Measurements from ENCODE around the gene ANLN. TPM values are rescaled to one million over a fixed set of nuclear protein-coding genes. Genes with fewer than 3 reads are reported as not detected.

The ANLN gene
- polyA plus RNA-seq (2013), result 119 and 122 TPM in 2 replicates

DNA sequence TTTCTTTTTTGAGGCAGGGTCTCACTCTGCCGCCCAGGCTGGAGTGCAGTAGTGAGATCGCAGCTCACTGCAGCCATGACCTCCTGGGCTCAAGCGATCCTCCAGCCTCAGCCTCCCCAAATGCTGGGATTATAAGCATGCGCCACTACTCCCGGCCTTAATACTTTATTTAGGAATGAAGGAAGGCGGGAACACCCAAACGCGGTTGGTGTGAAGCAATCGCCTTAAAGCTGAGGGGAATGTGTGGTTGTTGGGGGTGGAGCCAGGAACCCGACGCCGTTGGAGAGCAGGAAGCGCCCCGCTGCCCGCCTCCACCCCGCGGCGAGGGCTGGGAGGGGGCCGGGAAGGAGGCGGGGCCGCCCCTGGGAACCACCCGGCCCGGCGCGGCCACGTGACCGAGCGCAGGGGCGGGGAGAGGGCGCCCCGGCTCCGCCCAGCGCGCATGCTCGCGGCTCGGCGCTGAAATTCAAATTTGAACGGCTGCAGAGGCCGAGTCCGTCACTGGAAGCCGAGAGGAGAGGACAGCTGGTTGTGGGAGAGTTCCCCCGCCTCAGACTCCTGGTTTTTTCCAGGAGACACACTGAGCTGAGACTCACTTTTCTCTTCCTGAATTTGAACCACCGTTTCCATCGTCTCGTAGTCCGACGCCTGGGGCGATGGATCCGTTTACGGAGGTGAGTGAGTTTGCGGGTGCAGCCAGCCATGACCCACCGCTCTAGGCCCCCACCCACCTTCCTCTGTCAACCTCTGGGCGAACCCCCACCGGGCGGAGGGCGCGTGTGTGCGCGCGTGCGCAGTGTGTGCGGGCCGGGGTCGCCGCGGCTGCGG, at the start of gene ANLN:
Gene ANLN (plus strand): TSS at position 492 of the 828 bp plus-strand sequence. CDS start 165 bp downstream, at position 657.
- H3K23ac ChIP-seq (ENCODE audit: low read length), result no peak within 1 kb of the TSS
- H2BK5ac ChIP-seq (ENCODE audit: low read depth, low read length, poor library complexity), result peak within 1 kb of the TSS; percentile 99
- peak within 1 kb of the TSS; percentile 93 for H2AFZ ChIP-seq (ENCODE audit: insufficient read depth, low read length, poor library complexity)
- H4K12ac ChIP-seq (ENCODE audit: low read depth, low read length), result peak within 1 kb of the TSS; percentile 97
- H3K14ac ChIP-seq (ENCODE audit: low read length), result peak within 1 kb of the TSS; percentile 99
- peaks cover 9% of the 10 kb centered on the region in 2 experiments for H3K4me1 ChIP-seq (ENCODE audit: control insufficient read depth in 1 of 2, insufficient read depth in 2 of 2, low read length in 2 of 2)
- H3K27ac ChIP-seq (ENCODE audit: low read depth, low read length), result peak within 1 kb of the TSS; percentile 99
- H3K9ac ChIP-seq (ENCODE audit: low read length), result peak within 1 kb of the TSS; percentile 86
- H3K79me2 ChIP-seq (ENCODE audit: control insufficient read depth, insufficient read depth, low read length, poor library complexity), result peaks cover 16% of the 10 kb centered on the region
- peak within 1 kb of the TSS; percentile 96 for H4K8ac ChIP-seq (ENCODE audit: low read depth, low read length)
- peak within 1 kb of the TSS; percentile 96 for H2BK120ac ChIP-seq (ENCODE audit: insufficient read depth, low read length, poor library complexity)
- H3K18ac ChIP-seq (ENCODE audit: low read length), result peak within 1 kb of the TSS; percentile 99
- peak within 1 kb of the TSS; percentile 96 for H3K4ac ChIP-seq (ENCODE audit: low read depth, low read length)
- H3K9me3 ChIP-seq (ENCODE audit: insufficient read depth, low read depth, low read length), result peaks cover 2% of the 10 kb centered on the region
- peak; percentile 94 to 96 for DNase-seq
- peak within 1 kb of the TSS; percentile 94 for H2AK5ac ChIP-seq (ENCODE audit: low read length)
- H3K36me3 ChIP-seq (ENCODE audit: control insufficient read depth in 1 of 2, insufficient read depth in 2 of 2, low read length in 2 of 2), result no peaks in the 10 kb centered on the region
- no CpG with 5 or more reads among the region's 68 CpGs for WGBS (ENCODE audit: extremely low coverage, insufficient coverage, insufficient read length)
- peak within 1 kb of the TSS; percentile 85 for H3K4me2 ChIP-seq (ENCODE audit: low read length)
- peak within 1 kb of the TSS; percentile 99 for H4K91ac ChIP-seq (ENCODE audit: low read depth, low read length)
- H3K27me3 ChIP-seq (ENCODE audit: insufficient read depth, low read length), result no peaks in the 10 kb centered on the region
- H2BK12ac ChIP-seq (ENCODE audit: low read length), result peak within 1 kb of the TSS; percentile 85
- peaks cover 11% of the 10 kb centered on the region for H3K79me1 ChIP-seq (ENCODE audit: low read length)
- H3K4me3 ChIP-seq (ENCODE audit: low read depth, low read length), result peak within 1 kb of the TSS; percentile 92

DNA sequence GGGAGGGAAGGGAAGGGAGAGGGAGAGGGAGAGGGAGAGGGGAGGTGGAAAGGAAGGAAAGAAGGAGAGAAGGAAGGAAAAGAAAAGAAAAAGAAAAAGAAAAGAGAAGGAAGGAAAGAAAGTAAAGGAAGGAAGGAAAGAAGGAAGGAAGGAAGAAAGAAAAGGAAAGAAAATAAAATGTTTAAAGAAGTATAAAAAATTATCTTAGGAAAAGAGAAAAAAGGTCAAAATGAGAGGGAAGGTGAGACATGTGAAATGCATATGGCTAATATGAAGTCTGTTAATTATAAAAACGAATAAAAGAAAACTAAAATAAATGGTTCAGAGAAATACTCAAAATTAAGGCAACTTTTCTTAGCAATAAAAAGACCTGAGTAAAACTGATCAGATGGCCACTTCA, 46.1 kb upstream of the ANLN start:
- no peak overlapping the region for H3K23ac ChIP-seq (ENCODE audit: low read length)
- H3K27ac ChIP-seq (ENCODE audit: low read depth, low read length), result no peak overlapping the region
- H3K79me2 ChIP-seq (ENCODE audit: control insufficient read depth, insufficient read depth, low read length, poor library complexity), result no peaks in the 10 kb centered on the region
- no peak overlapping the region for H2AK5ac ChIP-seq (ENCODE audit: low read length)
- no peak overlapping the region for H3K9ac ChIP-seq (ENCODE audit: low read length)
- H3K27me3 ChIP-seq (ENCODE audit: insufficient read depth, low read length), result no peaks in the 10 kb centered on the region
- no peak overlapping the region for H3K4ac ChIP-seq (ENCODE audit: low read depth, low read length)
- H2BK120ac ChIP-seq (ENCODE audit: insufficient read depth, low read length, poor library complexity), result no peak overlapping the region
- no peak overlapping the region for H2AFZ ChIP-seq (ENCODE audit: insufficient read depth, low read length, poor library complexity)
- H3K4me1 ChIP-seq (ENCODE audit: control insufficient read depth in 1 of 2, insufficient read depth in 2 of 2, low read length in 2 of 2), result no peaks in the 10 kb centered on the region
- no peaks in the 10 kb centered on the region for H3K79me1 ChIP-seq (ENCODE audit: low read length)
- H3K4me3 ChIP-seq (ENCODE audit: low read depth, low read length), result no peak overlapping the region
- no peak overlapping the region for H4K12ac ChIP-seq (ENCODE audit: low read depth, low read length)
- no peak overlapping the region for H3K4me2 ChIP-seq (ENCODE audit: low read length)
- H3K18ac ChIP-seq (ENCODE audit: low read length), result no peak overlapping the region
- H3K14ac ChIP-seq (ENCODE audit: low read length), result no peak overlapping the region
- no peaks in the 10 kb centered on the region for H3K9me3 ChIP-seq (ENCODE audit: insufficient read depth, low read depth, low read length)
- no peak overlapping the region for H2BK12ac ChIP-seq (ENCODE audit: low read length)
- no peak overlapping the region for H2BK5ac ChIP-seq (ENCODE audit: low read depth, low read length, poor library complexity)
- no peak for DNase-seq
- no peak overlapping the region for H4K8ac ChIP-seq (ENCODE audit: low read depth, low read length)
- H4K91ac ChIP-seq (ENCODE audit: low read depth, low read length), result no peak overlapping the region
- WGBS (ENCODE audit: extremely low coverage, insufficient coverage, insufficient read length), result no CpG with 5 or more reads among the region's 1 CpG
- H3K36me3 ChIP-seq (ENCODE audit: control insufficient read depth in 1 of 2, insufficient read depth in 2 of 2, low read length in 2 of 2), result no peaks in the 10 kb centered on the region

GRCh38 chr7:36344622-36345021, 45.0 kb upstream of the ANLN start:
- no peak for DNase-seq
- Histone ChIP-seq H4K12ac (ENCODE audit: low read depth, low read length) (no peak overlapping the region), H3K9ac (ENCODE audit: low read length) (no peak overlapping the region), H3K36me3 (ENCODE audit: control insufficient read depth in 1 of 2, insufficient read depth in 2 of 2, low read length in 2 of 2) (no peaks in the 10 kb centered on the region), H3K4ac (ENCODE audit: low read depth, low read length) (no peak overlapping the region), H3K23ac (ENCODE audit: low read length) (no peak overlapping the region), H3K18ac (ENCODE audit: low read length) (no peak overlapping the region), H3K79me2 (ENCODE audit: control insufficient read depth, insufficient read depth, low read length, poor library complexity) (no peaks in the 10 kb centered on the region), H4K8ac (ENCODE audit: low read depth, low read length) (no peak overlapping the region), H3K4me3 (ENCODE audit: low read depth, low read length) (no peak overlapping the region), H2BK5ac (ENCODE audit: low read depth, low read length, poor library complexity) (no peak overlapping the region), H4K91ac (ENCODE audit: low read depth, low read length) (no peak overlapping the region), H3K4me1 (ENCODE audit: control insufficient read depth in 1 of 2, insufficient read depth in 2 of 2, low read length in 2 of 2) (no peaks in the 10 kb centered on the region), H2BK12ac (ENCODE audit: low read length) (no peak overlapping the region), H3K4me2 (ENCODE audit: low read length) (no peak overlapping the region), H3K27me3 (ENCODE audit: insufficient read depth, low read length) (no peaks in the 10 kb centered on the region), H3K14ac (ENCODE audit: low read length) (no peak overlapping the region), H2BK120ac (ENCODE audit: insufficient read depth, low read length, poor library complexity) (no peak overlapping the region), H3K27ac (ENCODE audit: low read depth, low read length) (no peak overlapping the region), H3K9me3 (ENCODE audit: insufficient read depth, low read depth, low read length) (no peaks in the 10 kb centered on the region), H3K79me1 (ENCODE audit: low read length) (no peaks in the 10 kb centered on the region), H2AK5ac (ENCODE audit: low read length) (no peak overlapping the region), H2AFZ (ENCODE audit: insufficient read depth, low read length, poor library complexity) (no peak overlapping the region)
- WGBS (ENCODE audit: extremely low coverage, insufficient coverage, insufficient read length), result no CpG with 5 or more reads among the region's 2 CpGs

GRCh38 chr7:36346260-36346831, 43.3 kb upstream of the ANLN start:
- Histone ChIP-seq H2AK5ac (ENCODE audit: low read length) (no peak overlapping the region), H3K23ac (ENCODE audit: low read length) (no peak overlapping the region), H3K4me2 (ENCODE audit: low read length) (no peak overlapping the region), H3K79me1 (ENCODE audit: low read length) (no peaks in the 10 kb centered on the region), H2BK5ac (ENCODE audit: low read depth, low read length, poor library complexity) (no peak overlapping the region), H4K91ac (ENCODE audit: low read depth, low read length) (no peak overlapping the region), H2BK12ac (ENCODE audit: low read length) (no peak overlapping the region), H4K12ac (ENCODE audit: low read depth, low read length) (no peak overlapping the region), H3K9ac (ENCODE audit: low read length) (no peak overlapping the region), H3K4me3 (ENCODE audit: low read depth, low read length) (no peak overlapping the region), H3K18ac (ENCODE audit: low read length) (no peak overlapping the region), H2AFZ (ENCODE audit: insufficient read depth, low read length, poor library complexity) (no peak overlapping the region), H3K4ac (ENCODE audit: low read depth, low read length) (no peak overlapping the region), H3K9me3 (ENCODE audit: insufficient read depth, low read depth, low read length) (no peaks in the 10 kb centered on the region), H3K4me1 (ENCODE audit: control insufficient read depth in 1 of 2, insufficient read depth in 2 of 2, low read length in 2 of 2) (no peaks in the 10 kb centered on the region), H3K27me3 (ENCODE audit: insufficient read depth, low read length) (no peaks in the 10 kb centered on the region), H3K14ac (ENCODE audit: low read length) (no peak overlapping the region), H3K36me3 (ENCODE audit: control insufficient read depth in 1 of 2, insufficient read depth in 2 of 2, low read length in 2 of 2) (no peaks in the 10 kb centered on the region), H4K8ac (ENCODE audit: low read depth, low read length) (no peak overlapping the region), H2BK120ac (ENCODE audit: insufficient read depth, low read length, poor library complexity) (no peak overlapping the region), H3K27ac (ENCODE audit: low read depth, low read length) (no peak overlapping the region), H3K79me2 (ENCODE audit: control insufficient read depth, insufficient read depth, low read length, poor library complexity) (no peaks in the 10 kb centered on the region)
- no peak for DNase-seq
- WGBS (ENCODE audit: extremely low coverage, insufficient coverage, insufficient read length), result no CpG with 5 or more reads among the region's 6 CpGs

Measured in trophoblast cell (in vitro differentiated cells and primary cell).